ENCODE measurements around the gene NRG3.

The NRG3 gene

DNA sequence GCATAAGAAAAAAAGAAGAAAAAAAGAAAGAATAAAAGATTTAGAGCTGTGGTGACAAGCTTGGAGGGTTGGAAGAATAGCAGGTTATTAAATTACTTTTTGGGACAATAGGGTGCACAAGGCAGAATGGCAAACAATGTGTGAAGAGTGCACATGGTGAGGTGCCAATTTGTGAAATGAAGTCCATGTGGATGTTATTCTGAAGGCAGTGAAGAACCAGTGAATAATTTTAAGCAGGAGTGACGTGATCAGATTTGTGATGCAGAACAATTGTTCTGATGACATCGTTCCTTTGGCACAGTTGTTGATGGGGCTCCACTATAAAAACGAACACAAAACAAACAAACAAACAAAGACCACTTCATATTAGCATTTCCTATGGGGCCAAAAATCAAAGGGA, 700.3 kb downstream of the NRG3 start:
- no peak for DNase-seq (ENCODE audit: low read depth)
- H3K4me3 ChIP-seq (ENCODE audit: low read depth, low read length) = no peak overlapping the region
- TF ChIP-seq, protein P1, sequence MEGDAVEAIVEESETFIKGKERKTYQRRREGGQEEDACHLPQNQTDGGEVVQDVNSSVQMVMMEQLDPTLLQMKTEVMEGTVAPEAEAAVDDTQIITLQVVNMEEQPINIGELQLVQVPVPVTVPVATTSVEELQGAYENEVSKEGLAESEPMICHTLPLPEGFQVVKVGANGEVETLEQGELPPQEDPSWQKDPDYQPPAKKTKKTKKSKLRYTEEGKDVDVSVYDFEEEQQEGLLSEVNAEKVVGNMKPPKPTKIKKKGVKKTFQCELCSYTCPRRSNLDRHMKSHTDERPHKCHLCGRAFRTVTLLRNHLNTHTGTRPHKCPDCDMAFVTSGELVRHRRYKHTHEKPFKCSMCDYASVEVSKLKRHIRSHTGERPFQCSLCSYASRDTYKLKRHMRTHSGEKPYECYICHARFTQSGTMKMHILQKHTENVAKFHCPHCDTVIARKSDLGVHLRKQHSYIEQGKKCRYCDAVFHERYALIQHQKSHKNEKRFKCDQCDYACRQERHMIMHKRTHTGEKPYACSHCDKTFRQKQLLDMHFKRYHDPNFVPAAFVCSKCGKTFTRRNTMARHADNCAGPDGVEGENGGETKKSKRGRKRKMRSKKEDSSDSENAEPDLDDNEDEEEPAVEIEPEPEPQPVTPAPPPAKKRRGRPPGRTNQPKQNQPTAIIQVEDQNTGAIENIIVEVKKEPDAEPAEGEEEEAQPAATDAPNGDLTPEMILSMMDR (IDR thresholded peaks at IDR 0.05; ENCODE audit: insufficient read depth, low read depth, low read length, missing control alignments) = no peak

DNA sequence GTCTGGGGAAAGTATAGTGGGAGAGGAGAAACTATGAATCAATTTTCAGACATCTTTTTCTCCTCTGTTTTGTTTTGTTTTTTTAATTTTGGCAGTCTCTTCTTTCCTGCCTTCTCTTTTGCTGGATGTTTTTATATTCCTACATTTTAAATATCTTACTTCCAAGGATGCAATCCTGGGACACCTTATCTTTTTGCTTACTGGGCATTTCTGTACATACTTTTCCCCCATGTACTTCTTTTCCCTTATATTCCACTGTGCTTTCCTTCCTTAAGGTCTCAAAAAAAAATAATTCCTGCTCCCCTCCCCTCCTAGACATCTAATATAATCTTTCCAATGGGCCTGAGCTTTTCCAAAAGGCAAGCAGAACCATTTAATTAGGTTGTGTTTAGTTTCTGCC, 701.1 kb downstream of the NRG3 start:
- no peak for DNase-seq (ENCODE audit: low read depth)
- no peak overlapping the region for H3K4me3 ChIP-seq (ENCODE audit: low read depth, low read length)
- TF ChIP-seq, protein P1 (IDR thresholded peaks at IDR 0.05; ENCODE audit: insufficient read depth, low read depth, low read length, missing control alignments) = no peak

DNA sequence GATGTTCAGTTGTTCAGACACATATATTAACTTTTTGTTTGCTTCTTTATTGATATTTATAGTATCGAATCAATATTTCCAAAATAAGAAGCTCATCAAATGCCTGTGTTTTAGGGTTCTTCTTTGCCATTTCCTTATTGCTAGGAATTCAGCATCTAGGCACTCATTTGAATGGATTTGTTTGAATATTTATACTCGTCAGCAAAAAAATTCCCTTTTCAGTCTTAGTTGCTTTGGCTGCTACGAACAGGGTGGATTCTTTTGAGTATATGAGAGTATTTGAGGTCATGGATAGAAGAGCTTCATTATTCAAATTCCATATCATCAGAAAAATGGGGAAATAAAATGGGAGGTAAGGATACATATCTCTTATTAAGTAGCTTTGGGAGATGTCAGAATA, 706.9 kb downstream of the NRG3 start:
- TF ChIP-seq, protein P1 (IDR thresholded peaks at IDR 0.05; ENCODE audit: insufficient read depth, low read depth, low read length, missing control alignments) = no peak
- DNase-seq (ENCODE audit: low read depth) = no peak
- H3K4me3 ChIP-seq (ENCODE audit: low read depth, low read length) = no peak overlapping the region

DNA sequence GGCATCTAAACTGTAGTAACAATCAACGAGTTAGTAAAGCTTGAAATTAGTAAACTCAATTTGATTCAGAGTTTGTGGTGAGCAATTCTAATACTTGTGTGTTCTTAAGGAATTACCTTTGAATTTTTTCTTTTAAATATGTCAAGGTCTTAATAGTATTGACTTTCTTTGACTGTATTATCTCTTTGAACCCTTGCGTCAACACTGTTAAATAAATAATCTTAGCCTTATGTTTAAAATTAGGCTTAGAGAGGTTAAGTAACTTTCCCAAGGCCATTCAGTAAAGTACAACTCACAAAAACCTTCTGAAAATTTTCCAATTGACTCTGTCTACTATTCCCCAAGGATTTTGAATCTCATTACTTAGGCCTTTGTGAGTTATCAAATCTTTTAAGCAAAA, 716.4 kb downstream of the NRG3 start:
- no peak overlapping the region for H3K4me3 ChIP-seq (ENCODE audit: low read depth, low read length)
- TF ChIP-seq, protein P1 (IDR thresholded peaks at IDR 0.05; ENCODE audit: insufficient read depth, low read depth, low read length, missing control alignments) = no peak
- DNase-seq (ENCODE audit: low read depth) = no peak

DNA sequence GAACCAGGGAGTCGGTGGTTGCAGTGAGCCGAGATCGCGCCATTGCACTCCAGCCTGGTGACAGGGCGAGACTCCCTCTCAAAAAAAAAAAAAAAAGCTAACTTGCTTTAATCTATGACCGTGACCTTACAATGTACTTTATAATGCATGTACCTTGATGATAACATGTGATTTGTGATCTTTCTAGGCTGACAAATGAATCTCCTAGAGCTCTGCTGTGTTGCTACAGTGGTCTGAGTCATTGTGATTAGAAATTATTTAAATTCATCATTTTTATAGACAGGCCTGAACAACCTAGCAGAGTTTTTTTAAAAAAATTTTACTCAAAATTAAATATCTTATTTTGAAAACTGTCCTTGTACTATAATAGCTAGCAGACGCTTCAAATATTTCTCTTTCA, 722.8 kb downstream of the NRG3 start:
- DNase-seq (ENCODE audit: low read depth) = no peak
- TF ChIP-seq, protein P1 (IDR thresholded peaks at IDR 0.05; ENCODE audit: insufficient read depth, low read depth, low read length, missing control alignments) = no peak
- no peak overlapping the region for H3K4me3 ChIP-seq (ENCODE audit: low read depth, low read length)

DNA sequence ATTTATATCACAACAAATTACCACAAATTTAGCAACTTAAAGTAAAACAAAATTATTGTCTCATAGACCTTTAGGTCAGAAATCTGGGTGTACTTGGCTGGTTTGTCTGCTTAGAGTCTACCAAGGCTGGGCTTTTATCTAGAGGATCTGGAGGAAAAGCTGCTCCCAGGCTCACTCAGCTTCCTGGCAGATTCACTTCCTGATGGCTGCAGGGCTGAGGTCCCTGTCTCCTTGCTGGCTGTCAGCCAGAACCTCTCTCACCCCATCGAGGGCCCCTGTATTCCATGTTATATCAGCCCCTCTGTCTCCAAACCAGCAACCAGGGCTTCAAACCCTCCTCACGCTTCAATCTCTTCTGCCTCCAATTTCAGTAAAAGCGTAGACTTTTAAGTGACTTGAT, 734.9 kb downstream of the NRG3 start:
- TF ChIP-seq, protein P1 (IDR thresholded peaks at IDR 0.05; ENCODE audit: insufficient read depth, low read depth, low read length, missing control alignments) = no peak
- DNase-seq (ENCODE audit: low read depth) = no peak
- no peak overlapping the region for H3K4me3 ChIP-seq (ENCODE audit: low read depth, low read length)

DNA sequence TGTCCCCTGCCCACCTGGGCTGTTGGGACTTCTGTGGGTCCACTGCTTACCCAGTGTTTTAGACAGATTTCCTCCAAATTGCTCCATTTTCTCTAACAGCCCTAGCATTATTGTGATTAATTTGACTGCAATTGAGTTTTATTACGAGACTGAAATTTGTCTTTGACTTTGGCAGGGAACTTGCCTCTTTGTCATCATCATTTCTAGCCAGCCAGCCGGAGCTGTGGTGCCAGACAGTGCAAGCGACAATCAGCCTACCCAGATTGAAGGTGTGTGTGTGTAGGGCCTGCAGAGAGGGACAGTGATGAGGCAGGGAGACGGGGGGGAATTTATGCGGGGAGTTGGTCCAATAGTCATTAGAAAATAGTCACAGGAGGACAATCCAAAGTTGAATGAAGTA, 743.0 kb downstream of the NRG3 start:
- H3K4me3 ChIP-seq (ENCODE audit: low read depth, low read length) = no peak overlapping the region
- DNase-seq (ENCODE audit: low read depth) = no peak
- TF ChIP-seq, protein P1 (IDR thresholded peaks at IDR 0.05; ENCODE audit: insufficient read depth, low read depth, low read length, missing control alignments) = no peak

Data from GM12865 (cell line).